GM19328 (cell line): ENCODE data around the gene KDM4C.
"Not testable (repeated sequence)": the region's sequence is repeated elsewhere in the genome, so short reads cannot be mapped to it uniquely, and the experiment has no call there.

Experiments
- ATAC-seq: cut with Tn5 transposase; IDR thresholded peaks from one replicate; pipeline ENCODE4 v1.9.1; 2021; ENCODE audit warnings: mild to moderate bottlenecking, moderate library complexity; ENCODE audit not compliant: unreplicated experiment

Gene KDM4C

DNA sequence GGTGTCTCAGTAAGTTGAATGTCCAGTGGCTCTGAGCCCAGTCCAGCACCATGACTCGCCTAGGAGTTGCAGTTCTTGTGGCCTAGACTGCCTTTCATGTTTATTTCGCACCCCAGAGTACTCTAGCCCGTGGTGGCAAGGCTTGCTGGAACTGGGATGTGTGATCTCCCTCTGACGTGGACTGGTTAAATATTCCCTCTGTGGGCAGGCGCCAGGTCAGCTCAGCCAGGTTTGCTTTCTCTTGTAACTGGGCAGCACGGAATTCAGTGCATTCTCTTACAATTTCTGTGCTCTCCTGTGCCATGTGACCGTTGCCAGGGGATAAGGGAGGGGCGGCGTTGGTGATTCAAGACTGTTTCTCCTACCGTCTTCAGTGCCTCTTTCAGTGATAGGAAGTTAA is 270.8 kb downstream of the KDM4C start:
- ATAC-seq: no peak

DNA sequence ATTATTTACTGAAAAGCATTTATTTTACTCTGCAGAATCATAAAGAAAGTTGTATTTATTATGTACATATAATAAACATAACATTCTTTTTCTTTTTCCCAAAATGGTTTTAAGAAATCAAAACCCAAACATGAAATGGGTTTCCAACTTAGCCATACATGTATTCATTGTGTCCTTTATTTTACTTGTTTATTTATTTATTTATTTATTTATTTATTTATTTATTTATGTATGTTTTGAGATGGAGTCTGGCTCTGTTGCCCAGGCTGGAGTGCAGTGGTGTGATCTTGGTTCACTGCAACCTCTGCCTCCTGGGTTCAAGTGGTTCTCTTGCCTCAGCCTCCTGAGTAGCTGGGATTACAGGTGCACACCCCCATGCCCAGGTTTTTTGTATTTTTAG is 273.2 kb downstream of the KDM4C start:
- ATAC-seq: not testable (repeated sequence)

DNA sequence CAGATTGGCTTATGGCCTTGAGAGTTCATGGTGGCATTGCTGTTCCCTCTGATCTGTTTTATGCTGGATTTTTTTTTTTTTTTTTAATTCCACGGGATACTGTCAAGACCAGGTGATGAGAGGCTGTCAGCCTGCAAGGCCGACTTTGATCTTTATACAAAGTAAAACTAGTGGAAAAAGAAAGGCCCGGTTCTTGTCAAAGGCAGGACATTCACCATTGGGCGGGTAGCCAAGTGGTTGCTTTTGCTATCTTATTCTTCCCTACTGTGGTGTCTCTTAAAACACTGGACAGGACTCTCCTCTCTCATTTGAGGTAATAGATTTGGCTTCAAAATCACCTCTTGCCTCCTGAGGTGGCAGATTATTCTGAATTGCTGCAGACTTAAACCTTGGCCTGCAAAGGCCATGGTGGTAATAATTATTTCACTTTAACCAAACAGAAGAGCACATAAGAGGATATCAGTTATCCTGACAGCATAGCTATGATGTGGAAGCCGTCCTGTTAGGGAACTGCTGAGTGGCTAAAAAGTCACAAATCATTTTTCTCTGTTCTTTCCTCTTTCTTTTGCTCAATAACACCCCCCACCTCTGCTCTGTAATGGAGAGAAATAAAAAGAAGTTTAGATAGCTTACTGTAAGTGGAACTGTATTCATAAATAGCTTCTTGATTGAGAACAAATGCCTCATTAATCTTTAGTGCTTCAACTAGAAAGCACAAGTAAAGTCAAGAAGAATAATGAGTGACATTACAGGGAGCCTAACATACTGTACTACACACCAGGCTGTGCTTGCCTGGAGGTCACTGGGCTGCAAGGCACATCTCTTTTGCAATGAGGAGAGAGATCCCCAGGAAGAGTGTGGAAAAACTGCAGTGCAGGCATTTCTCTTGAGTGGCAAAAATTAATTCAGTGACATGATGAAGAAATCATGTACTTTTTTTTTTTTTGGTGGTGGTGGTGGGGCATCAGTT is 275.6 kb downstream of the KDM4C start:
- ATAC-seq: no peak

DNA sequence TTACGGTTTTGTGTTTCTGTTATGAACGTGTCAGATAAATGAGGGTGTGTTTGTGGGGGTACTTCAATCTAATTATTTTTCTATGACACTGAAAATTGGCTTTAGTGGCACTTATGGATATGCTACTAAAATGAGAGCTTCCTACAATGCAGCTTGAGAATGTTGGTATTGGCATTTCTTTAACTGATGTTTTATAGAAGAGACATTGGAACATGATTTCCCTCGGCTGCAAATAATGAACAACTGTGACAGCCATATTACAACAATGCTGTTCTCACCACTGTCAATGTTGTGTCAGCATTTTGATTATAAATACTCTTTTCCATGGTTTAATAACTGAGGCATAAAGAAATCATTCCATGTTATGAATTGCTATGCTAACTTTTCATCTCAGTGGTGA is 279.4 kb downstream of the KDM4C start:
- no peak for ATAC-seq

DNA sequence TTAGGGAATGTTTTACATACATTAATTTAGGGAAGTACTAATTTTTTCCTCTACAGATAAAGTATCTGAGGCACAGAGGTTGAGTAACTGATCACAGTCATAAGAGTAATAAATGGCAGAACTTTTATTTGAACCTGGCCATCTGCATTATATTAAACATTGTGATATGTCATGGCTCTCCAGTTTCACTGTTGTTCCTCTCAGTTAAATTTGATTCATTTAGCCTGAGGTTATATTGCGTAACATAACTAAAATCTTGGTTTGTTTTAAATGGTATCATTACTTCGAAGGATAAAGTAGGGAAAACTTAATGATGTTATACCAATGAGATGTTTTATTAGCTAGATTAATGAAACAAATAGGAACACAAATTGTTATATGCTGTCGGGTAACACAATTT is 284.4 kb downstream of the KDM4C start:
- ATAC-seq: no peak

DNA sequence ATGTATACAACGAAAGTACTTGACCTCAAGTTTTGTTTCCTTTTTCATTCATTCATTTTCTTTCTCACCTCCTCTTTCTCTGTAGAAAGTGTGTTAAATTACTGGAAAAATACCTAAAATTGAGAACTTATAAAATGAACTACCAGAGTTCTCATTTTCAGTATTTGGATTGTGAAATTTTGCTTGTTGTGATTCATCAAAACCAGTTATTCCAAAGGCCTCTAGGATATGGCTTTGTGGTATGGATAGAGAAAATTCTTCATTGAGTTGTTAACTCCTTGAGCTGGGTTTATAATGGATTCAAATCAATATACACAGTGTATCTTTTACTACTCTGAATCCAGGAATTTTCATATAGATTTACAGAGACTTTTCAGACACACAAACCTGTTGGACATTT is 287.6 kb downstream of the KDM4C start:
- ATAC-seq: no peak

DNA sequence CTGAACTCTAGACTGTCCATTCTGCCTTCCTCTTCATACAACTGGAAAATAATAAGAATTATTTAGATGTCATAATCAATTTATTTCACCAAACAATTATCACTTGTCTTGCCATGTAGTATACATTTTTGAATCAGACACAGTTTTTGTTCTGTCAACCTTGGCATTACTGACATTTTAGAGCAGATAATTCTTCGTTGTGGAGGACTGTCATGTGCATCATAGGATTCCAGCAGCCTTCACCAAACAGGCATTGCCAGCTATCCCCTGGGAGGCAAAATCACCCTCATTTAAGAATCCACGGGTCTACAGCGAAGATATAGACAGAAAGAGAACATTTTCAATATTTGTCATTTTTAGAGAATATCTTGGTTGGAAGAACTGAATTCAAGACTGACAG is 293.9 kb downstream of the KDM4C start:
- no peak for ATAC-seq

DNA sequence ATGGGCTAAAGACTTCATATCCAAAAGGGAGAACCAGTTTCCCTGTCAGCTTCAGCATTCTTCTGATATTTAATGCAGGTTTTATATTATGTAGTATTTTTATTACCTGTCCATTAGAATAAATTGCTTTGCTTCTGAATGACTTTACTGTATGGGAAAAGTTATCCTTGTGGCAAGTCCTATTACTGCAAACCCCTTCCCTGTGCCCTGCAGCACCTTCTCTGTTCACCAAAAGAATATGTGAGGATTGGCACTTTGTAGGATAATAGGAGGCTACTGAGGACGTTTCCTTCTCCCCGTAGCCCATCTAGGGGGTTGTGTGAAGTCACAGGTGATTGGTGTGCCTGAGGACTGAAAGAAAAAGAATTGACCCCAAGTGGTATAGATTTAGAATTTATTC is 296.1 kb downstream of the KDM4C start:
- ATAC-seq: no peak

DNA sequence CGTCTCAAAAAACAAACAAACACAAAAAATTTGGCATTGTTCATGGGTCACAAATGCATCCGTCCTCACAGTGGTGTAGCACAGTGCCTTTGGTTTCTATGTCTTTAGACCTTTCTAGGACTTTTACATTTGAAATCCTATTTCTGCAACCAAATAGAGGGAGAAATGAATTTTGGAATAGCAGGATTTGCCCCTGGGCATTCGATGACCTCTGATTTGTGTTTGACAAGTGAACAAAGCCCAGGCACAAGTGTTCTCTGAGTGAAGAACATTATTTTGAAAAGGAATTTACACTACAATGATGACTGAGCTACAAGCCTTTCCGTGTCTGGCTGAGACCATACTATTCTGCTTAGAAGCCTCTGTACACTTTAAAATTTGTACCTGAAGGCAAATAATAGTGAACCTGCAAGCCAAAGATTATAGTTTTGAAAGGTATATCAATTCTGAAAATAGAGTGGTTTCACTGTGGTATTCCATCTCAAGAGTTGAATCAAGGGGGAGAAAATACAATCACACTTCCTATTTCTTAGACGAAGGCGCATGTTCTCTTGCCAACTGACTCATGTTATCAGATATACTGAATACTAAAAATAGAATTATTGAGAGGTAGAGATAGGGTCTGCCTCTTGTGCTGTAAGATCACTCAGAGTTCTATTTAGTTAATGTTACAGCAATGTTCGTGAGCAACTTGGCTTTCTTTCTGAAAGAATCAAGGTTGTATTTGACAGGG is 297.6 kb downstream of the KDM4C start:
- no peak for ATAC-seq

DNA sequence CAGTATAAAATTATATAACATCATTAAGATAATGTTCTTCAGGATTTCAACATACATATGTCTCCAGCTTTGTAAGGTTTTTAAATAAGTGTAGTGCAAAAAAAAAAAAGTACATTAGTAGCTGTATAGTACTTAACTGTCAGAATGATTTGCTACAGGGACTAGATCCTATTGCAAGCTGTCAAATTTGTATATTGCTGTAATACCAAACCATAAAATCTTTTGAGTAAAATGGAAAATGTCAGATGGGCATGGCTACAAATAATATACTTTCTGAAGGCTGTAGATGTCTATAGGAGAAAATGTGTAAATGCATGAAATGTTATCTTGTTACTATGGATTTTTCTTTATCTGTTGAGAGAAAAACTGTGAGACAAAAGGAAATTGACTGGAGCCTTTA is 298.5 kb downstream of the KDM4C start:
- ATAC-seq: no peak

DNA sequence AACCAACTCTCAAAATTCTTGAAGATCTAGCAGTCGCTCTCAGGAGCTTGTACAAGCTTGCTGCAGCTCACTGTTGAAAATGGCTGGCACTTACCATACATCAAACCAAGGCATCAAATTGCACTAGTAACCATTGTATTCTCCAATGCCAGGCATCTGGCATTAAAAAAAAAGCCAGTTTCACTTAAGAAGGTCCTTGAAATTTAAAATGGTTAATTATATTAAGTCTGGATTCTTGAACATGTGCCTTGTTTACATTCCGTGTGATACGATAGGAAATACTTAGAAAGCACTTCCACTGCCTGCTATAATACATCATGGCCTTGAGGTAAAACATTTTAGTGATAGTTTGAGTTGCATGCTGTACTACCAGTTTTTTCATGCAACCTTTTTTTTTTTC is 300.7 kb downstream of the KDM4C start:
- no peak for ATAC-seq

DNA sequence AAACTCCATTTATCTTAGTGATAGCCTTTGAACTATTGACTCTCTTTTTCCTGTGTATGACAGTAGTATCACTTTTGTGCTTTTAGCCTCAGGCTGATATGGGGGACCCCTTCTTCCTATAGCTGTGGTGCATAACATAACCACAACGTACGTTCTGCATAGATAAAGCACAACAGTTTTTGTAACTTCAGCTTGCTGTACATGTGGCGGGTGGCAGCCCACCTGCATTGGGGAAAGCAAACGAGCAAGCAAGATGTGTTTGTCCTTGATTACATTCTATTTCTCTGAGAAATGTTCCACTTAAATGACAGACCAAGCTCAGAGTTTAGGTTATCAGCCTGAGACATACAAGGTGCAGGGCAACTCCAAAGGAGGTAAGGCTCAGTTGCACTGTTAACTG is 309.4 kb downstream of the KDM4C start:
- no peak for ATAC-seq

DNA sequence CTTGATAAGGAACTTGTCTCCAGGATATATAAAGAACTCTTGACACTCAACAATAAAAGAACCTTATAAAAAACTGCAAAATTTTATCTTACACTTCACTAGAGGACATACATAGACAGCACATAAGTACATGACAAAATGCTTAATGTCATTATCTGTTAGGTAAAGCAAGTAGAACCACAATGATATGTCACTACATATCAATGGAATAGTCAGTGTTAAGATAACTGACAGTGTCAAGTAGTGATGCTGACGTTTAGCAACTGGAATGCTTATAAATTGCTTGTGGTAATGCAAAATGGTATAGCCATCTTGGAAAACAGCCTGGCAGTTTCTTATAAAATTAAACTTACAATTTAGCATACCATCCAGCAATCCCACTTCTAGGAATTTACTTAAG is 314.1 kb downstream of the KDM4C start:
- ATAC-seq: no peak

DNA sequence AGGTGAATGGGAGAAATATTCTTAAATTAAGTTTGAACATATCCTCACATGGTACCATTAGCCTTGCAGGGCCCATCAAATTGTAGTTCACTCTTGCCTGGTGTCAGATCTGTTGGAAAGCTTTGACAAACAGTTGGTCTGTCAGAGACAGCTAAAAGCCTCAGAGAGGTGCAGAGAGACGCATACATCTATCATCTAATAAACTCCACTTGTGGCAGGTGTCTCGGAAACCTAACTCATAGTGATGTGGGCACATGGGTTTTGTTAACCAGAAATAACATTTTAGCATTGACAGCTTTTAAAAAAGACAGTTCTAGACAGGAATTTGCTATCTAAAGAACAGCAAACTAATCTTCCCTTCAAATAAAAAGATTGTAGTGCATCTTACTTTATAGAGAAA is 315.9 kb downstream of the KDM4C start:
- ATAC-seq: no peak

DNA sequence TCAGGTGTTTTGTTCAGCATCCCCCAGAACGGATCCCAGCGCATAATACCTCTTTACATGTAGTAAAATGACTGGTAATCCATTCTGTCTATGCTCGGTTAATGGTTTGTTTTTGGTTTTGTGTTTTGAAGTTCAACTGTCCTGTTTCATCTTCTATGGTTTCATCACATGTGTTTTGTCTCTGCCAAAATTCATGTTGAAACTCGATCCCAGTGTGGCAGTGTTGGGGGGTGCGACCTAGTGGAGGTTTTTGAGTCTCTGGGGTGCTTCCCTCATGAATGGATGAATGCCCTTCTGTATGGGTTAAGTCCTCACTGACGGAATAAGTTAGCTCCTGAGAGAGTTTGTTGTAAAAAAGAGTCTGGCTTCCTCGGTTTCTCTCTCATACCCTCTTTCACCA is 317.4 kb downstream of the KDM4C start:
- ATAC-seq: no peak

DNA sequence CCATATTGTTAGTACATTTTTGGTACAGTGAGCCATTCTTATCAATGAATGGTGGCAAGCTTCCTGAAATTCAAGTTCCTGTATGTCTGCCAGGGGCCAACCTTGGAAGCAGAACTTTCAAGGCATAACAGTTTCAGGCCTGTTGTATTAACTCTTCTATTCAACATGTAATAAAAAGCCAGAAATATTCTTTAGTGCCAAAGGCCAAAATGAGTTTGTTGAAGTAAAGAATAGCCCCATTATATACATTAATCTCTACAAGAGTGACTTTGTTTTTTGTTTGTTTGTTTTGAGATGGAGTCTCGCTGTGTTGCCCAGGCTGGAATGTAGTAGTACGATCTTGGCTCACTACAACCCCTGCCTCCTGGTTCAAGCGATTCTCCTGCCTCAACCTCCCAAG is 321.3 kb downstream of the KDM4C start:
- no peak for ATAC-seq

DNA sequence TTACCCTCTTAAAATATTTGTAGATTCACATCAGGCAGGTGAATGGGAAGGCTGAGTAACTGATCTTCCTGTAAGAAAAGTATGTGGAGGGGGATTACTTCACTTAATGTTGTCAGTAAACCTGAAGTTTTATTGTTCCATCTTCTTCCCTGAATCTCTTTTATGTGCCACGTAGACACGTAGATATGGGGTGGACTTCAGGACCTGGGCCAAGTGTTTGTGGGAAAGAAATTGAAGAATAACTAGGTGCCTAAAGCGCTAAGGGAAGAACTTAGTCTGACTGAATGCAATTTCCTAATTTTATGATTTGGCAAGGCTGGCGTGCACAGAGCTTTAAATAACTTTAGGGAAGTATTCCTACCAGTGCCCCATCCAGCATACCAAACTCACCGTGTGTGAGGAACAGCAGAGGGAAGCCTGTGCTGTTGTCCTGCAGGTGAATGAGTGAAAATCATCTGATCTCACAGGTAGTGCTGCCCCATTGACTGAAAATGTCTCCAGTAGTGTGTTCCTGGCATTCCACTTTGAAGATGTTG is 323.4 kb downstream of the KDM4C start:
- no peak for ATAC-seq

DNA sequence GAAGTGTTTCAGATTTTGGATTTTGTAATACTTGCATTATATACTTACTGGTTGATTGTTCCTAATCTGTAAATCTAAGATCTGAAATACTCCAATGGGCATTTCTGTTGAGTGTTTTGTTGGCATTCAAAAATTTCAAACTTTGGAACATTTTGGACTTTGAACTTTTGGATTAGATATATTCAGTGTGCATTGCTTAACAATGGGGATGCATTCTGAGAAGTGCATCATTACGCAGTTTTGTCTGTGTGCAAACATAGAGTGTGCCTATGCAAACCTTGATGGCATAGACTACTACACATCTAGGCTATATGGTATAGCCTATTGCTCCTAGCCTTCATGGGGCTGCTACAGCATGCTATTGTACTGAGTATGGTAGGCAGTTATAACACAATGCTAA is 325.4 kb downstream of the KDM4C start:
- ATAC-seq: no peak

DNA sequence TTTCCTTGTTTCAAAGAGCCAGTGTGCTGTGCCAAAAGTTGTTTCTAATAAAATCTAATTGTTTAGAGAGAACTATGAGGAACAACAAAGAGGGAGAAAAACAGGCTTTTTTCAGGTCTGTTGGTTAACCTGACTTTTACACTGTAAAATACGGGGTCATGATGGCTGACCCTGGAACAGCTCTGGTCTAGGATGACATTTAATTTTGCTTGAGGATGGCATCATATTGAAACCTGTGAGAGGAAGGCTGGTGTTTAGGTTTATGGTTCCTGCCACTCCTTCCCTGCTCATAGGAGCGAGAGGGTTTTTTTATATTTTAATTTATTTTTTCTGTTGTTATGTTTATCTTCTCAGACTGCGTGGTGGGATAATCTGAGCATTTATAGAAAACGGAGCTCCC is 327.6 kb downstream of the KDM4C start:
- no peak for ATAC-seq

DNA sequence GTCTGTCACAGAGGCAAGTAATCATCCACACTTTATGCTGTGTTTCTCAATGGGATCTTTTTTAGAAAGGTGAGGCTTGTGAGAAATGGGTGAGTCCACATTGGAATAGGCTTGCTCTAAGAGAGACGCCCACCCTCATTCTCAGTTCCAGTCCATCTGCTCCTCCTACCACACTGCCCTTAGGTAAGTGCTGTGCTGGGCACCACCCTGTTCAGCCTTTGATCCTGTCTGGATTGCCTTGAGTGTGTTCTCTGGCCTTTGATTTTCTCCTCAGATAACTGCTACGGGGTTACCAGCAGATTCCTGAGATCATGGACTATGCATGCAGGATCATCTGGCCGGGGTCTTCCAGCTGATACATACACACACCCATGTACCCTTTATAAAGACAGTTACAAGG is 328.6 kb downstream of the KDM4C start:
- ATAC-seq: no peak

DNA sequence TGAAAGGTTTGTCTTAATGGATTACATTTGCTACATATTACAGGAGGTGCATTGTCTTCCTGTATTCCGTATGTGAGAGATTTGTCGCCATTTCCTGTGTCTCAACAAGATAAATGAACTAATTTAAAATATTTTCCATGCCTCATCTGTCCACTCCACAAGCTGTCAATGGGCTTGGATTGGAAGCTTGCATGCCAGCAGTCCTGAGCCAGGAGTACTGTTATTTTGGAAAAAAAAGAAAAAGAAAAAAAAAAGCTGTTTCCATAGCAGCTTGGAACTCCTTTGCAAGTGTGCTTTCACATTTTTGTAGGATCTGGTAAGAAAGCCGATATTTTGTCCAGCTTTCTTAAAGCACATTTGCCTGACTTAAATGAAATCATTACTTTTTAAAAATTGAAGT is 330.8 kb downstream of the KDM4C start:
- no peak for ATAC-seq
